AG09309 (cell line): Measurements from ENCODE around the gene PTBP1.

Source experiments
- DNase-seq: peaks from one replicate; pipeline ENCODE4 v3.0.0-alpha.2; 2010; ENCODE audit warnings: low read depth
- H3K4me3 ChIP-seq: 2 replicates; pipeline ENCODE4 v1.5.1; 2011; ENCODE audit warnings: mild to moderate bottlenecking, low read depth, low read length, moderate library complexity; ENCODE audit not compliant: control insufficient read depth
- CTCF ChIP-seq: IDR thresholded peaks from 2 replicates; pipeline ENCODE4 v1.5.1; 2011; ENCODE audit warnings: mild to moderate bottlenecking, low read depth, low read length, inconsistent platforms; ENCODE audit not compliant: insufficient read depth, control insufficient read depth; ENCODE audit errors: missing control alignments

The PTBP1 gene

GRCh38 chr19:810077-810855, 13.0 kb downstream of the PTBP1 start:
- no peak overlapping the region for H3K4me3 ChIP-seq
- DNase-seq: no peak
- no peak for TF ChIP-seq CTCF

GRCh38 chr19:810883-811489, 13.7 kb downstream of the PTBP1 start:
- no peak for TF ChIP-seq CTCF
- no peak overlapping the region for H3K4me3 ChIP-seq
- DNase-seq: no peak

- no peak for DNase-seq
- no peak overlapping the region for H3K4me3 ChIP-seq
- no peak for TF ChIP-seq CTCF
Observed at GRCh38 chr19:811506-812048, 14.3 kb downstream of the PTBP1 start.

GRCh38 chr19:812049-812746, 14.9 kb downstream of the PTBP1 start:
- H3K4me3 ChIP-seq: no peak overlapping the region
- no peak for DNase-seq
- TF ChIP-seq CTCF: no peak

- no peak for DNase-seq
- no peak for TF ChIP-seq CTCF
- H3K4me3 ChIP-seq: no peak overlapping the region
Observed at GRCh38 chr19:812747-813218, 15.5 kb downstream of the PTBP1 start.
